Measurements from ENCODE around the gene GALNT9. TPM values are rescaled to one million over a fixed set of nuclear protein-coding genes. Genes with fewer than 3 reads are reported as not detected.

The GALNT9 gene
- polyA plus RNA-seq, 1 donor from 2014 or later: 13.5 TPM

- no peaks in the 10 kb centered on the region for H3K27me3 ChIP-seq (ENCODE audit: insufficient read depth, low read depth, low read length)
Observed at GRCh38 chr12:132174015-132174838, 155.2 kb downstream of the GALNT9 start.

More at GRCh38 chr12:132174015-132174838, 155.2 kb downstream of the GALNT9 start:
- no peak overlapping the region for H3K9ac ChIP-seq (ENCODE audit: low read length)
- H3K9me3 ChIP-seq (ENCODE audit: low read length): no peaks in the 10 kb centered on the region
- no peak for TF ChIP-seq EZH2 (IDR thresholded peaks at IDR 0.05; ENCODE audit: borderline replicate concordance, insufficient read depth, low read length, poor library complexity, severe bottlenecking)
- no peak for TF ChIP-seq CTCF (IDR thresholded peaks at IDR 0.05; ENCODE audit: poor library complexity, severe bottlenecking)
- no peak for TF ChIP-seq MXI1 (conservative IDR thresholded peaks at IDR 0.05; ENCODE audit: poor library complexity, severe bottlenecking)
- TF ChIP-seq EP300 (conservative IDR thresholded peaks at IDR 0.05; ENCODE audit: poor library complexity, severe bottlenecking): no peak
- TF ChIP-seq SMC3 (conservative IDR thresholded peaks at IDR 0.05; ENCODE audit: poor library complexity): no peak
- no peak for TF ChIP-seq REST (IDR thresholded peaks at IDR 0.05; ENCODE audit: borderline replicate concordance)
- TF ChIP-seq RAD21 (conservative IDR thresholded peaks at IDR 0.05): no peak
- no peaks in the 10 kb centered on the region for H3K79me2 ChIP-seq (replicated peaks; ENCODE audit: insufficient read depth, low read length)
- H3K4me2 ChIP-seq (ENCODE audit: low read length): no peak overlapping the region
- no peaks in the 10 kb centered on the region for H3K9me2 ChIP-seq (ENCODE audit: insufficient read depth, low read length)
- no peak overlapping the region for H3K27ac ChIP-seq (ENCODE audit: low read length)
- no peaks in the 10 kb centered on the region for H3K36me3 ChIP-seq (ENCODE audit: insufficient read depth, low read length)
- H4K20me1 ChIP-seq (ENCODE audit: insufficient read depth): no peaks in the 10 kb centered on the region
- H2AFZ ChIP-seq (ENCODE audit: low read depth, low read length): no peak overlapping the region
- H3F3A ChIP-seq (ENCODE audit: insufficient read depth, low read length, poor library complexity, severe bottlenecking): no peaks in the 10 kb centered on the region
- no peak overlapping the region for H3K4me3 ChIP-seq (ENCODE audit: low read length)
